NCI-H2196 treated with DMSO at 0.1 percent for 48 hours (cell line): ENCODE measurements around the gene ARHGAP23.
A peak's percentile ranks its signal among the peaks of the same experiment; 100 is the strongest.

Source experiments
- DNase-seq: peaks from one replicate; lab custom pipeline; 2025; ENCODE audit not compliant: unreplicated experiment; lab: John Stamatoyannopoulos, UW

Gene ARHGAP23

DNA sequence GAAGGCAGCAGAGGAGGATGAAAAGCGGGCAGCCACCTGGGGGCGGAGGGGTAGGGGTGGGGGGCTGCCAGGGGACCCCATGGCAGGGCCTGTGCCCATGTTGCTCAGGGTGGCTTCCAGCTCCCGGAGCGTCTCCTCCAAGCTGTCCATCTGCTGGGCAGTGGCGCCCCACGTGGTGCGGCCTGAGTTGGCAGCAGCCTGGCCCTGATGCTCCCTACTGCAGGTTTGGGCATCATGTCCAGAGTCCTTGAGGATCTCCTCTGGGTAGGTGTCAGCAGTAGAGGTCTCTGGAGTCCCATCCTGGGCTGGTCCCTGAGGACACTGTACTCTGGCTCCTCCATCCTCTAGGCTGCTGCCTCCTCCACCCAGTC, 116.6 kb downstream of the ARHGAP23 start:
- no peak for DNase-seq

DNA sequence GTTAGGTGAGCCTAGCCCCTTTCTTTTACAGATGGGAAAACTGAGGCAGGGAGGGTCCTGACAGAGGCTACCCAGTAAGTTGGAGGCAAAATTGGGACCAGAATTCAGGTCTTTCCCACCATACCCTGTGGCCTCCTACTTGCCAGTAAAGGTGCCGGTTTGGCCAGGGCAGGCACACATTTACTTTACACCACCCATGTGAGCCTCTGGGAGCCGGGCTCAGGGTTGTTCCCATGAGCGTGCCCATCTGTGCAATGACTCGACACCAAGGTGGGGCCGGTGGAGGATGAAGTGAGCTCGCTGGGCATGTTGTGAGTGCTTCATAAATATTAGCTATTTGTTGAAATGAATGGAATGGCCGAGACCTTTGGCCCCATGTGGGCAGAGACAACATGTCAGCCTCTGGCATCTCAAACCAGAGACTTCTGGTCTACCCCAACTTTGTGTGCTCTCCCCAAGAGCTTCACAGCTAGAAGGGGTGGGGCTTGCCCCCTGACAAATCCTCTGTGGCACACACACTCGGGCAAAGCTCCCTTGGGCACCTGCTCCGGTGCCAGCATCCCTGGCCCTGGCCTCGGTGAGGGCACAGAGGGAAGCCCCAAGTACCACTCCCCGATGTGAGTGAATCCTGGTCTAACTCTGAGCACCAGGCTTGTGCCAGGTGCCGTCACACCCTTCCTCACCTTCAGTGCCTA, 117.4 kb downstream of the ARHGAP23 start:
- no peak for DNase-seq

DNA sequence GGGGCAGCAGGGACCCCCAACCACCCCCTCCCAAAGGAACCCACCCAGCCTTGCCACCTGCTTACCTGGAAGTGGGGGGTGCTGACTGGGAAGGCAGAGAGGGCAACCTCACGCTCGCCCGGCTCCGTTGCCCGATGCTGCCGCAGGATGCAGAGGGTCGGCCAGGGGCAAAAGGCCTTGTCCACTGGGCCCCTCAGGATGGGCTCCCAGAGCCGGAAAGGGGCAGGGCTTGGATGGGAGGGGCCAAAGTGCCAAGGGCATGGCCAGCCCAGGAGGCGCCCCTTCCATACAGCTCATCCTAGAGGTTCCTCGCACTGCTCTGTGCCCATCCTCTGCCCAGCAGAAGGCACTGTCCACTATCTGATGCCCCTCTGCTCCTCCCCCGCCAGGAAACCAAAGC, 118.1 kb downstream of the ARHGAP23 start:
- no peak for DNase-seq

GRCh38 chr17:38547444-38547843, 119.2 kb downstream of the ARHGAP23 start:
- no peak for DNase-seq

- DNase-seq: no peak
Observed at GRCh38 chr17:38549285-38549684, 121.0 kb downstream of the ARHGAP23 start.

GRCh38 chr17:38550661-38551060, 122.4 kb downstream of the ARHGAP23 start:
- no peak for DNase-seq

- no peak for DNase-seq
Observed at GRCh38 chr17:38551121-38551520, 122.9 kb downstream of the ARHGAP23 start.

- no peak for DNase-seq
Observed at GRCh38 chr17:38552343-38552742, 124.1 kb downstream of the ARHGAP23 start.

DNA sequence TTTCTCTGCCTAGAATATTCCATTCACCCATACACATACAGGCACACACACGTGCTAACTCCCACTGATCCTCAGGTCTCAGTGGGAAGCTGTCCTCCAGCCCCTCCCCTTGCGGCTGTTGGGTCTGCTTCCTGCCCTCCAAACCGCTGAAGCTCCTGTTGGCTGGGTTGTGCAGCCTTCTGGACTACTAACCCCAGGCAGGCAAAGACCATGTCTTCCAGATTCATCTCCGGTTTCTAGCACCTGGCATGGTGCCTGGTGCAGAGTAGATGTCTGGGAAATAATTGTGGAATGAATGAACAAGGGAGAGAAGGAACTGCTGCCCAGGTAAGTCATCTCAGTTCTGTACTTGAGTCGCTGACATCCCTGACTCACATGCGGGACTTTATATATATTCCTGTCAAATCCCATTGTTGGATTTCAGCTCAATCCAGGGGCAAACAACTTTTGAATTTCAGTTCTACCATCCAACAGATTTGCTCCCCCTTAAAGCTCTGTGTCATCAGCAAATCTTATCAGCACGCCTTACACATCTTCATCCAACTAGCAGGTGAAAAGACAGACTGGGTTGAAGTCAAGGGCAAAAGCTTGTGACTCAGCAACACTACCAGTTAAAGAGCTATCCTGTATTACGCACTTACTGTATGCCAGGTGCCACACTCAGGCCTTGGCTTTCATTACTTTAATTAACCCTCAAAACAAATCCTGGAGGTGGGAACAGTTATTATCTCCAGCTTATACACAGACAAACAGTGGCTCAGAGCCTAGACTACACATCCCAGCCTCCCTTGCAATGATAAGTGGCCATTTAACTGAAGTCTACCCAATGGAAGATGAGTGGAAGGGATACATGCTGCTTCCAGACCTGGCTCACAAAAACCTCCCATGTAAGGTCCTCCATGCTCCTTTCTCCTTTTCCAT, 126.4 kb downstream of the ARHGAP23 start:
- DNase-seq: peak; percentile 51

GRCh38 chr17:38556239-38556638, 128.0 kb downstream of the ARHGAP23 start:
- DNase-seq: no peak

DNA sequence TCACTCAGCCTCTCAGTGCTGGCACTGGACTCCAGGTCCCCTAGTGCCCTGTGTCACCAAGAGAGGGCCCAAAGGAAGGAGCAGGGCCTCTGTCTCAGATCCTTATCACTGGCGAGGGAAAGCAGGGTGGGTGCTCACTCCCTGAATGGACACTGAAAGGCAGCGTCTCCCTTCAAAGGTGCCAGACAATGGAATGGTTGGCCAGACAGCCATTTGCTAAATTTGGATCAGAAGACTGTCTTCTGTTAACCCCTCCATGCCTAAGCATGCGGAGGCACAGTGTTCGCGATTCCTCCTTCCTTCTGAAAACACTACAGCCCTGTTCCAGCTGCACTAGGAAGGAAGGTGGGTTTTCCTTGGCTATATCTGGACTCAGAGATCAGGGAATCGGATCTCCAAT, 129.1 kb downstream of the ARHGAP23 start:
- no peak for DNase-seq

DNA sequence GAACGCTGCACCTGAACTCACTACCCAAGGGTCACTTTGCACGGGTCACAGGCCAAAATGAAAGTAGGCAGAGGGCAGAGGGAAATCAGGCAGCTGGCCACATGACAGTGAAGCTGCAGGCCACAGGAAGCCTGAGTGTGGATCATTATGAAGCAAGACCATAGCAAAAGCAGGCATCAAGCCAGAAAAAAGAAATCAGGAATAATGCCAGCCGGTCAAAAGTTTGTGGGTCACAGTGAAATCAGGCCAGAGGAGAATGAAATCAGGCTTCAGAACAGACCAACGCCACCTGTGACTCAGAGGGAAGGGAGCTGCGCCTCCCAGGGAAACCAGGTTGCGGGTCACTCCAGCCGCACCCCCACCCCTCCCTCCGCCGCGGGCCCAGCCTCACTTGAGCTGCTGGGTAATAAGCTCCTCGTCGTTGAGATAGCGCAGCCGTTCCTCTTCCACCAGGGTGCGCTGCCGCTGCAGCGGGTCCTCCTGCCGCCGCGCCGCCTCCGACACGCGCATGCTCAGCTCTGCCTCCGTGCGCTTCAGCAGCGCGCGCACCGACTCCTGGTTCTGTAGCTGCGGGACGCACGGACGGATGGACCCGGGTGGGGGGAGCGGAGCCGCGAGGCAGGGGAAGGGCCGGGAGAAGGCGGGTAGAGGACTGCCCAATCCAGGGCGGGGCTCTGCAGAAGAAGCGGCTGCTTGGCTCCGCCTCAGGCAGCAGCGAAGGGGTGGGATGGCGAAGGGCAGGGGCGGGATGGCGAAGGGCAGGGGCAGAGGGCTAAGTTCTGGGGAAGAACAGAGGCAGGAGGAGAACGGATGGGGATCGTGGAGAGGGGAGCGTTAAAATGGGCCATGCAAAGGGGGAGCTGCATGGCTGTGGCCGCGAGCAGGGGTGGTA, 129.8 kb downstream of the ARHGAP23 start:
- peak; percentile 61 for DNase-seq

DNA sequence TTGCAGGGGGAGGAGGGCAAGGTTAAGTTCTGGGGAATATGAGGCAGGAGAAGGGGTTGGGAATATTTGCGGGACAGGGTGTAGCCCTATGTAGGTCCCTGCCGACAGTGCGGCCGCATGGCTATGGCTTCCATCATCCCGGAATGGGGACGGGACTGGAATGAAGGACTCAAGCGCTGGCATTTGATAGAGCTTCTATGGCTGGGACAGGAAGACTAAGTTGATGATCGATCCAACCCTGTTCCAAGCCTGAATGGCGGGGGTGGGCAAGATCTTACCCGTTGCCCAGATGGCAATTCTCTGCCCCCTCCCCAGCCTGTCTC, 130.4 kb downstream of the ARHGAP23 start:
- no peak for DNase-seq

GRCh38 chr17:38559051-38559879, 131.0 kb downstream of the ARHGAP23 start:
- peak; percentile 66 for DNase-seq

GRCh38 chr17:38559880-38560230, 131.6 kb downstream of the ARHGAP23 start:
- DNase-seq: no peak

DNA sequence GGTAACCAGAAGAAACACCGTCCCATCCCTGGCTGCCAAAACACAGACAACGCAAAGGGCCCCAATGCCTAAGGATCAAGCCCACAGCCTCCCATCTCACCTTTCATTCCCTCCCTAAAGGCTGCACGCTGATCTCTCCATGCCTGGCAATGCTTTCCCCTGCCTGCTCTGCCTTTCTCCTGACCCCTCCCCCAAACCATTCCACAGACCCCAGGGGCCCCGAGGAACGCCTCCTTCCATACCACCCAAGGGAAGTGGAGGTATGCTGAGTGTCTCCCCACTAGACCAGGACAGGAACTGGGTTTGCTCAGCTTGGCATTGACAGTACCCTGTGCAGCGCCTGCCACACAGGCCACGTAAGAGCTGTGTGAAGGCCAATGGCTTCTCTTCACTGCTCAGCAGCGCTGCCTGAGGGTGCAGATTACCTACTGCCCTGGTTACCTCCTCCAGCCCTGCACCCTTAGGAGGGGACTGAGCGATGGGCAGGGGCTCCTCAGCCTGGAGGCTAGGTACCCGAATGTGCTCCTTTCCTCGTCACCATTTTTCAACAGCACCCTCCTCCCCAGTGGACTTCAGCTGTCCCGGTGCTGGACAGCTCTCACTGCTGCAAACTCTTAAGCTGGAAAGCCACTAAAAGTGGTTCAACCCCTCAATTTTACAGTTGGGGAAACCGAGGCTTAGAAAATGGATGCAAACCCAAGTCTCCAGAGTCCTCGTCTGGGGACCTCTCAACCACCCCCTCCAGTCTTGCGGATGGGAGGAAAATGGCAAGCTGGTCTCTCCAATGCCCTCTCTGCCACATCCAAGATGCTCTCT, 132.4 kb downstream of the ARHGAP23 start:
- DNase-seq: no peak

DNA sequence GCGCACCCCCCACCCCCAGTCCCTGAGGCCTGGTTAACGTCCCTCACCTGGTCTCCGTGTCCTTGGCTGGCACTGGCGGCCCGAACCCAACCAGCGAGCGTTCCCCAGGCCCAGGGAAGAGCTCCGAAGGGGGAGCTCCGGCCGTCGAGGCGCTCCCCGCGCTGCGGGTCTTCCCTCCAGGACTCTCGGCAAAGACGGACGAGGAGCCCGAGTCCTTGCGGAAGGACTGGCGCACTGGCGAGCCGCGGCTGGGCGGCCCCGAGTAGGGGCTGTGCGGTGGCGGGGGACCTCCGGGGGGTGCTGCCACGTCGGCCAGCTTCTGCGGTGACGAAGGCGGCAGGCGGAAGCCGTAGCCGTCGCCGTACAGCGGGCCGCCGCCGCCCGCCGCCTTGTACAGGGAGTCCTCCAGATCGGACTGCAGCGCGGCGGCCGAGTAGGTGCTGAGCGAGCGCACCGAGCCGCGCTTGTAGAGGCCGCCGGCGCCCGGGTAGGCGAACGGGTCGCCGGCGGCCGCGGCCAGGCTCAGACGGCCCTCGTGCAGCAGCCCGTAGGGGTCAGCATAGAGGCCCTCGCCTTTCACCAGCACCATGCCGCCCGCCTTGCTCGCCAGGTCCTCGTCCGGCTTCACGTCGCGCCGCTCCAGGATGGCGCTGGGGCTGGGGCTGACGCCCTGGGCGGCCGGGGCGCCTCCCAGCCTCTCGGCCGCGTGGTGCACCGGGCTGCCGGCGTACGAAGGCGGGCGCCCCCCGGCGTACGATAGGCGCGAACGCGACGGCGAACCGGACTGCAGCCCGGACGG, 133.4 kb downstream of the ARHGAP23 start:
- no peak for DNase-seq
